ENCODE measurements around the gene PRDM16. TPM values are rescaled to one million over a fixed set of nuclear protein-coding genes. Genes with fewer than 3 reads are reported as not detected.

PRDM16 gene
- total and polyA plus RNA-seq, 2 of the 13 experiments (the other 11 are each of a cell fraction or from before 2014, with no cell fraction given): 0.15 to 0.81 TPM

DNA sequence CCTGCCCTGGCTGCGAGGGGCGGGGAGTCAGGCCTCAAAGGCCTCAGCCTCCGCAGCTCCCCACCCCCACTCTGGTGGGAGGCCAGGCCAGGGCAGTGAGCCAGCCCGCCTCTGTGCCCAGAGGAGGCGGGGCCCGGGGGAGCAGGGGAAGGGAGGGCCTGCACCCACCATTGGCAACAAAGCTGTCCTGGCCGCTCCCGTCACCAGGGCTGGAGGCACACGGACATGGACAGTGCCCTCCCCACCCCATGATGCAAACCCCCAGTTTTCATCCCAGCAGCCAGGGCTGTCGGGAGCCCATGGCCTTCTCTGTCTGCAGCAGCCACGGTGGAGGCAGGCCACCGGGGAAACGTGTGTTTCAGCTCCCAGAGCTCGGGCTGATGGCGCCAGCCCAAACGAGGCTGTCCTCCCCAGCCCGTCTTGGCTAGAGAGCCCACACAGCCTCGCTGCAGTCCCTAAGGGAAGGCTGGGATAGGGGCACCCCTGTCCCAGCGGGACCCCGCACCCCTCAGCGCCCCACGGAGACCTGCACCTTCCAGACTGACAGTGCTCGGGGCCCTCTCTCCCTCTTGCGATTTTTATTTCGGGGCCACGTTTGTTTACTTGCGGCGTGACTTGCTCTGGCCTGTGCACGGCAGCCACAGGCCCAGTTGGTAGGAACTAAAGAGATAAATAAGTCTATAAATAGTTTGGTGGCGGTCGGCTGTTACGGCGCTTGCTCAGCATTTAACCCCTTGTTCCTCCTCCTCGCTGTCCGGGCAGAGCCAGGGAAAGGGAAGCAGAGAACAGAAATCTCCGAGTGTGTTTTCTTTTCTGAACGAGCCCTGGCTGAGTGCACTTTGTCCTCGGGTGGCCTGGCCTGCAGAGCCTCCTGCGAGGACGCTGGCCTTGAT, 101.8 kb downstream of the PRDM16 start (continued):
- TF ChIP-seq, protein P1, sequence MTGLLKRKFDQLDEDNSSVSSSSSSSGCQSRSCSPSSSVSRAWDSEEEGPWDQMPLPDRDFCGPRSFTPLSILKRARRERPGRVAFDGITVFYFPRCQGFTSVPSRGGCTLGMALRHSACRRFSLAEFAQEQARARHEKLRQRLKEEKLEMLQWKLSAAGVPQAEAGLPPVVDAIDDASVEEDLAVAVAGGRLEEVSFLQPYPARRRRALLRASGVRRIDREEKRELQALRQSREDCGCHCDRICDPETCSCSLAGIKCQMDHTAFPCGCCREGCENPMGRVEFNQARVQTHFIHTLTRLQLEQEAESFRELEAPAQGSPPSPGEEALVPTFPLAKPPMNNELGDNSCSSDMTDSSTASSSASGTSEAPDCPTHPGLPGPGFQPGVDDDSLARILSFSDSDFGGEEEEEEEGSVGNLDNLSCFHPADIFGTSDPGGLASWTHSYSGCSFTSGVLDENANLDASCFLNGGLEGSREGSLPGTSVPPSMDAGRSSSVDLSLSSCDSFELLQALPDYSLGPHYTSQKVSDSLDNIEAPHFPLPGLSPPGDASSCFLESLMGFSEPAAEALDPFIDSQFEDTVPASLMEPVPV (CRISPR knock-in tag; IDR thresholded peaks at IDR 0.05): no peak
- TF ChIP-seq ZNF367 (CRISPR knock-in tag; IDR thresholded peaks at IDR 0.05; ENCODE audit: borderline replicate concordance) (no peak), NR2F1 (CRISPR knock-in tag; IDR thresholded peaks at IDR 0.05) (no peak), RARG (CRISPR knock-in tag; IDR thresholded peaks at IDR 0.05; ENCODE audit: low read depth) (no peak), ZNF841 (CRISPR knock-in tag; IDR thresholded peaks at IDR 0.05; ENCODE audit: borderline replicate concordance) (no peak), HHEX (CRISPR knock-in tag; IDR thresholded peaks at IDR 0.05) (no peak), SMAD1 (CRISPR knock-in tag; IDR thresholded peaks at IDR 0.05; ENCODE audit: borderline replicate concordance, low read depth) (0 out of 2 replicates have a peak, but pooled peaks have one; percentile 40), TEAD2 (CRISPR knock-in tag; IDR thresholded peaks at IDR 0.05) (no peak), THYN1 (CRISPR knock-in tag; IDR thresholded peaks at IDR 0.05; ENCODE audit: borderline replicate concordance, low read depth) (no peak), ZFY (CRISPR knock-in tag; IDR thresholded peaks at IDR 0.05) (peak; percentile 64), ZSCAN22 (CRISPR knock-in tag; IDR thresholded peaks at IDR 0.05) (no peak), SP2 (CRISPR knock-in tag; IDR thresholded peaks at IDR 0.05) (no peak), SNAPC2 (CRISPR knock-in tag; IDR thresholded peaks at IDR 0.05) (no peak), MATR3 (CRISPR knock-in tag; IDR thresholded peaks at IDR 0.05) (no peak), CCDC6 (CRISPR knock-in tag; IDR thresholded peaks at IDR 0.05) (peak; percentile 38; the same call in 1 of the 2 replicates), IRX3 (CRISPR knock-in tag; IDR thresholded peaks at IDR 0.05; ENCODE audit: borderline replicate concordance, low read depth) (no peak), ZNF496 (CRISPR knock-in tag; IDR thresholded peaks at IDR 0.05; ENCODE audit: insufficient replicate concordance) (no peak)
- TF ChIP-seq, protein P2, sequence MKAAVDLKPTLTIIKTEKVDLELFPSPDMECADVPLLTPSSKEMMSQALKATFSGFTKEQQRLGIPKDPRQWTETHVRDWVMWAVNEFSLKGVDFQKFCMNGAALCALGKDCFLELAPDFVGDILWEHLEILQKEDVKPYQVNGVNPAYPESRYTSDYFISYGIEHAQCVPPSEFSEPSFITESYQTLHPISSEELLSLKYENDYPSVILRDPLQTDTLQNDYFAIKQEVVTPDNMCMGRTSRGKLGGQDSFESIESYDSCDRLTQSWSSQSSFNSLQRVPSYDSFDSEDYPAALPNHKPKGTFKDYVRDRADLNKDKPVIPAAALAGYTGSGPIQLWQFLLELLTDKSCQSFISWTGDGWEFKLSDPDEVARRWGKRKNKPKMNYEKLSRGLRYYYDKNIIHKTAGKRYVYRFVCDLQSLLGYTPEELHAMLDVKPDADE (CRISPR knock-in tag; IDR thresholded peaks at IDR 0.05): no peak
- TF ChIP-seq, protein P3, sequence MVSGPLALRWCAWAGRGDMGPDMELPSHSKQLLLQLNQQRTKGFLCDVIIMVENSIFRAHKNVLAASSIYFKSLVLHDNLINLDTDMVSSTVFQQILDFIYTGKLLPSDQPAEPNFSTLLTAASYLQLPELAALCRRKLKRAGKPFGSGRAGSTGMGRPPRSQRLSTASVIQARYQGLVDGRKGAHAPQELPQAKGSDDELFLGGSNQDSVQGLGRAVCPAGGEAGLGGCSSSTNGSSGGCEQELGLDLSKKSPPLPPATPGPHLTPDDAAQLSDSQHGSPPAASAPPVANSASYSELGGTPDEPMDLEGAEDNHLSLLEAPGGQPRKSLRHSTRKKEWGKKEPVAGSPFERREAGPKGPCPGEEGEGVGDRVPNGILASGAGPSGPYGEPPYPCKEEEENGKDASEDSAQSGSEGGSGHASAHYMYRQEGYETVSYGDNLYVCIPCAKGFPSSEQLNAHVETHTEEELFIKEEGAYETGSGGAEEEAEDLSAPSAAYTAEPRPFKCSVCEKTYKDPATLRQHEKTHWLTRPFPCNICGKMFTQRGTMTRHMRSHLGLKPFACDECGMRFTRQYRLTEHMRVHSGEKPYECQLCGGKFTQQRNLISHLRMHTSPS (CRISPR knock-in tag; IDR thresholded peaks at IDR 0.05; ENCODE audit: low read depth): peak; percentile 86
- TF ChIP-seq, protein P4, sequence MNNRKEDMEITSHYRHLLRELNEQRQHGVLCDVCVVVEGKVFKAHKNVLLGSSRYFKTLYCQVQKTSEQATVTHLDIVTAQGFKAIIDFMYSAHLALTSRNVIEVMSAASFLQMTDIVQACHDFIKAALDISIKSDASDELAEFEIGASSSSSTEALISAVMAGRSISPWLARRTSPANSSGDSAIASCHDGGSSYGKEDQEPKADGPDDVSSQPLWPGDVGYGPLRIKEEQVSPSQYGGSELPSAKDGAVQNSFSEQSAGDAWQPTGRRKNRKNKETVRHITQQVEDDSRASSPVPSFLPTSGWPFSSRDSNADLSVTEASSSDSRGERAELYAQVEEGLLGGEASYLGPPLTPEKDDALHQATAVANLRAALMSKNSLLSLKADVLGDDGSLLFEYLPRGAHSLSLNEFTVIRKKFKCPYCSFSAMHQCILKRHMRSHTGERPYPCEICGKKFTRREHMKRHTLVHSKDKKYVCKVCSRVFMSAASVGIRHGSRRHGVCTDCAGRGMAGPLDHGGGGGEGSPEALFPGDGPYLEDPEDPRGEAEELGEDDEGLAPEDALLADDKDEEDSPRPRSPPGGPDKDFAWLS (CRISPR knock-in tag; IDR thresholded peaks at IDR 0.05; ENCODE audit: borderline replicate concordance): no peak
- TF ChIP-seq, protein P5, sequence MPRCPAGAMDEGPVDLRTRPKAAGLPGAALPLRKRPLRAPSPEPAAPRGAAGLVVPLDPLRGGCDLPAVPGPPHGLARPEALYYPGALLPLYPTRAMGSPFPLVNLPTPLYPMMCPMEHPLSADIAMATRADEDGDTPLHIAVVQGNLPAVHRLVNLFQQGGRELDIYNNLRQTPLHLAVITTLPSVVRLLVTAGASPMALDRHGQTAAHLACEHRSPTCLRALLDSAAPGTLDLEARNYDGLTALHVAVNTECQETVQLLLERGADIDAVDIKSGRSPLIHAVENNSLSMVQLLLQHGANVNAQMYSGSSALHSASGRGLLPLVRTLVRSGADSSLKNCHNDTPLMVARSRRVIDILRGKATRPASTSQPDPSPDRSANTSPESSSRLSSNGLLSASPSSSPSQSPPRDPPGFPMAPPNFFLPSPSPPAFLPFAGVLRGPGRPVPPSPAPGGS (CRISPR knock-in tag; IDR thresholded peaks at IDR 0.05): 0 out of 2 replicates have a peak, but pooled peaks have one; percentile 30
